GM10847 (cell line): ENCODE measurements around the gene DLX1.

Experiments used
- POLR2A ChIP-seq: IDR thresholded peaks from 2 replicates; pipeline ENCODE4 v1.6.1; 2011; ENCODE audit not compliant: insufficient read length; ENCODE audit errors: extremely low read depth

Gene DLX1

GRCh38 chr2:172091761-172092566, 6.7 kb downstream of the DLX1 start:
- no peak for TF ChIP-seq POLR2A

- TF ChIP-seq POLR2A: no peak
These were observed 7.6 kb downstream of the DLX1 start for GRCh38 chr2:172092716-172093415.

GRCh38 chr2:172093416-172094293, 8.3 kb downstream of the DLX1 start:
- TF ChIP-seq POLR2A: no peak

GRCh38 chr2:172094294-172095145, 9.2 kb downstream of the DLX1 start:
- no peak for TF ChIP-seq POLR2A

- no peak for TF ChIP-seq POLR2A
These were observed 10.0 kb downstream of the DLX1 start for GRCh38 chr2:172095146-172095904.

GRCh38 chr2:172095905-172096625, 10.8 kb downstream of the DLX1 start:
- no peak for TF ChIP-seq POLR2A

GRCh38 chr2:172096626-172097547, 11.6 kb downstream of the DLX1 start:
- no peak for TF ChIP-seq POLR2A

- no peak for TF ChIP-seq POLR2A
These were observed 12.3 kb downstream of the DLX1 start for GRCh38 chr2:172097557-172098131.

GRCh38 chr2:172098287-172098649, 13.0 kb downstream of the DLX1 start:
- TF ChIP-seq POLR2A: no peak

- no peak for TF ChIP-seq POLR2A
These were observed 13.6 kb downstream of the DLX1 start for GRCh38 chr2:172098650-172099471.

GRCh38 chr2:172099472-172100079, 14.3 kb downstream of the DLX1 start:
- TF ChIP-seq POLR2A: no peak
